ENCODE data around the gene DHH.

DHH gene

DNA sequence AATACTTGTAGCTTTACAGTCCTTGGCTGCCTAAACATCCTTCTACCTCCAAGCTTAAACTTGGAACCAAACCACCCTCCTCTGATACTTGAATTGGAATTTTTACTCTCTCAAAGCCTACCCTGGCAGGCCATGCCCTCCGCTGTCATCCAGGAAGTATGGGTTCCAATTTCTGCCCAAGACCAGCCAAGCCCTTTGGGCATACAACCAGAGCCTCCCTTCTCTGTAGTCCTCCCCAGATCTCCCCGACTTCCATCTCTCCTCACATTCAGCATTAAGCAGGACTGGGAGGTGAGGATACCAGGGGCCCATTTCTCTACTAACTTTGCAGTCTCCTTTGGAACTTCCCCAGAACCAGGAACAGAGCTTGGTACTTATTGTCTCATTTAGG lies 369 bp upstream of the DHH start:
- no peaks in the 10 kb centered on the region for H3K79me2 ChIP-seq (ENCODE audit: insufficient read depth, low read length)
- H3K4me2 ChIP-seq (ENCODE audit: low read depth, low read length, poor library complexity, severe bottlenecking), result no peak overlapping the region
- peaks cover 10% of the 10 kb centered on the region; the same call in 1 of the 2 replicates for H3K36me3 ChIP-seq (ENCODE audit: insufficient read depth, low read length)
- TF ChIP-seq, protein P1, sequence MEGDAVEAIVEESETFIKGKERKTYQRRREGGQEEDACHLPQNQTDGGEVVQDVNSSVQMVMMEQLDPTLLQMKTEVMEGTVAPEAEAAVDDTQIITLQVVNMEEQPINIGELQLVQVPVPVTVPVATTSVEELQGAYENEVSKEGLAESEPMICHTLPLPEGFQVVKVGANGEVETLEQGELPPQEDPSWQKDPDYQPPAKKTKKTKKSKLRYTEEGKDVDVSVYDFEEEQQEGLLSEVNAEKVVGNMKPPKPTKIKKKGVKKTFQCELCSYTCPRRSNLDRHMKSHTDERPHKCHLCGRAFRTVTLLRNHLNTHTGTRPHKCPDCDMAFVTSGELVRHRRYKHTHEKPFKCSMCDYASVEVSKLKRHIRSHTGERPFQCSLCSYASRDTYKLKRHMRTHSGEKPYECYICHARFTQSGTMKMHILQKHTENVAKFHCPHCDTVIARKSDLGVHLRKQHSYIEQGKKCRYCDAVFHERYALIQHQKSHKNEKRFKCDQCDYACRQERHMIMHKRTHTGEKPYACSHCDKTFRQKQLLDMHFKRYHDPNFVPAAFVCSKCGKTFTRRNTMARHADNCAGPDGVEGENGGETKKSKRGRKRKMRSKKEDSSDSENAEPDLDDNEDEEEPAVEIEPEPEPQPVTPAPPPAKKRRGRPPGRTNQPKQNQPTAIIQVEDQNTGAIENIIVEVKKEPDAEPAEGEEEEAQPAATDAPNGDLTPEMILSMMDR (conservative IDR thresholded peaks at IDR 0.05; ENCODE audit: low read length), result no peak
- no peak for TF ChIP-seq EZH2phosphoT487 (IDR thresholded peaks at IDR 0.05; ENCODE audit: borderline replicate concordance)
- no peaks in the 10 kb centered on the region for H3K9me3 ChIP-seq (ENCODE audit: insufficient read depth, low read depth, low read length)
- H3K4me1 ChIP-seq (ENCODE audit: insufficient read depth, low read length, poor library complexity, severe bottlenecking), result no peaks in the 10 kb centered on the region
- H3K9me2 ChIP-seq (replicated peaks; ENCODE audit: low read depth, low read length), result no peaks in the 10 kb centered on the region
- no peaks in the 10 kb centered on the region for H3F3A ChIP-seq (ENCODE audit: low read depth)
- no peaks in the 10 kb centered on the region for H4K20me1 ChIP-seq (ENCODE audit: insufficient read depth, low read length, poor library complexity, severe bottlenecking)
- no peaks in the 10 kb centered on the region for H3K27me3 ChIP-seq (ENCODE audit: insufficient read depth, low read length, poor library complexity, severe bottlenecking)
- no peak overlapping the region for H3K4me3 ChIP-seq (ENCODE audit: low read length, poor library complexity, severe bottlenecking)
- H3K9ac ChIP-seq (ENCODE audit: low read depth, low read length, poor library complexity, severe bottlenecking), result no peak overlapping the region
- no peak overlapping the region for H2AFZ ChIP-seq (ENCODE audit: low read length)

DNA sequence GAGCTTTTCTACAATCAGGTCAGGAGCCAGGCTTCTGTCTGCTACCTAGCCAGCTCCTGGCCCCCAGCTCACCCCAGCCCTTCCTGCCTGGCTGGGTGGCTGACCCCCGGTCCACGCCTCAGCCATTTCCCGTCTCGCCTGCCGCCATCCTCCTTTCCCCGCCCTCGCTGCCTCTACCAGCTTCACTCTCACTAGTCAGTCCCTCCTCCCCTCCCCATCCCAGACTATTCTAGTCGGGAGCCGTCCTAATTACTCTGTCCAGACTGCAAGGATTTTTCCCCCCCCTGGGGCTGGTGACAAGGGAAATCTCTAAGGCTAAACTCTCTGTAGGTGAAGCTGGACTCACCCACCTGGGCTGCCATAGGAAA lies 825 bp downstream of the DHH start:
- no peak overlapping the region for H3K9ac ChIP-seq (ENCODE audit: low read depth, low read length, poor library complexity, severe bottlenecking)
- no peak overlapping the region for H3K4me3 ChIP-seq (ENCODE audit: low read length, poor library complexity, severe bottlenecking)
- H3K9me2 ChIP-seq (replicated peaks; ENCODE audit: low read depth, low read length), result no peaks in the 10 kb centered on the region
- H4K20me1 ChIP-seq (ENCODE audit: insufficient read depth, low read length, poor library complexity, severe bottlenecking), result no peaks in the 10 kb centered on the region
- TF ChIP-seq, protein P1 (conservative IDR thresholded peaks at IDR 0.05; ENCODE audit: low read length), result no peak
- TF ChIP-seq EZH2phosphoT487 (IDR thresholded peaks at IDR 0.05; ENCODE audit: borderline replicate concordance), result no peak
- no peaks in the 10 kb centered on the region for H3F3A ChIP-seq (ENCODE audit: low read depth)
- H3K79me2 ChIP-seq (ENCODE audit: insufficient read depth, low read length), result no peaks in the 10 kb centered on the region
- no peaks in the 10 kb centered on the region for H3K27me3 ChIP-seq (ENCODE audit: insufficient read depth, low read length, poor library complexity, severe bottlenecking)
- H2AFZ ChIP-seq (ENCODE audit: low read length), result no peak overlapping the region
- peaks cover 8% of the 10 kb centered on the region; the same call in 1 of the 2 replicates for H3K36me3 ChIP-seq (ENCODE audit: insufficient read depth, low read length)
- H3K4me1 ChIP-seq (ENCODE audit: insufficient read depth, low read length, poor library complexity, severe bottlenecking), result peaks cover 7% of the 10 kb centered on the region
- no peaks in the 10 kb centered on the region for H3K9me3 ChIP-seq (ENCODE audit: insufficient read depth, low read depth, low read length)
- no peak overlapping the region for H3K4me2 ChIP-seq (ENCODE audit: low read depth, low read length, poor library complexity, severe bottlenecking)

DNA sequence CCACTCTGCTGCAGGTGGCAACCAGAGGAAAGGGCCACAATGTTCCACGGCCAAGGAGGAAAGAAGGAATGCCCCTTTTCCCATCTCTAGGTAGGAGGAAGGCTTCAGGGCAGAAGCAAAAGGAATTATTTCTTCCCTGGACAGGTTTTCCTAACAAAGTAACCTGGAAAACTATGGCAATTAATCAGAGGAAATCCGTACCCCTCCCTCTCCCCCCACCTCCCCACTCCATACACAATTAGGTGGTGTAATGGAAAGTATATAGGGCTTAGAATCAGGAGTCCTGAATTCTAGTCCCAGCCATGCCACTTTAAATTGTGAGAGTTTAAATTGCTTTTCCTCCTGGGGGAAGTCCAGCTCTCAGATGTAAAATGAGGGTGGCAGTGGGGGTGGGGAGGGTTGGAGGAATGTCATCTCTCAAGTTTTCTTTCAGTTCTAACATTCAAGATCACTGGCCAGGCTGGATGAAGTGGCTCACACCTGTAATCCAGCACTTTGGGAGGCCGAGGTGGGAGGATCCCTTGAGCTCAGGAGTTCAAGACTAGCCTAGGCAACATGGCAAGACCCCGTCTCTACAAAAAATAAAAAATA lies 1.7 kb downstream of the DHH start:
- Histone ChIP-seq H3K4me3 (ENCODE audit: low read length, poor library complexity, severe bottlenecking) (no peak overlapping the region), H2AFZ (ENCODE audit: low read length) (no peak overlapping the region), H4K20me1 (ENCODE audit: insufficient read depth, low read length, poor library complexity, severe bottlenecking) (no peaks in the 10 kb centered on the region), H3K9me2 (replicated peaks; ENCODE audit: low read depth, low read length) (no peaks in the 10 kb centered on the region), H3K9ac (ENCODE audit: low read depth, low read length, poor library complexity, severe bottlenecking) (no peak overlapping the region), H3K27me3 (ENCODE audit: insufficient read depth, low read length, poor library complexity, severe bottlenecking) (no peaks in the 10 kb centered on the region), H3K79me2 (ENCODE audit: insufficient read depth, low read length) (no peaks in the 10 kb centered on the region), H3K4me1 (ENCODE audit: insufficient read depth, low read length, poor library complexity, severe bottlenecking) (peaks cover 14% of the 10 kb centered on the region), H3K4me2 (ENCODE audit: low read depth, low read length, poor library complexity, severe bottlenecking) (no peak overlapping the region), H3K36me3 (ENCODE audit: insufficient read depth, low read length) (peaks cover 8% of the 10 kb centered on the region; the same call in 1 of the 2 replicates), H3K9me3 (ENCODE audit: insufficient read depth, low read depth, low read length) (no peaks in the 10 kb centered on the region), H3F3A (ENCODE audit: low read depth) (no peaks in the 10 kb centered on the region)
- no peak for TF ChIP-seq EZH2phosphoT487 (IDR thresholded peaks at IDR 0.05; ENCODE audit: borderline replicate concordance)
- TF ChIP-seq, protein P1 (conservative IDR thresholded peaks at IDR 0.05; ENCODE audit: low read length), result no peak
